ENCODE measurements around the gene CCBE1. TPM values are rescaled to one million over a fixed set of nuclear protein-coding genes. Genes with fewer than 3 reads are reported as not detected.

CCBE1 gene
- total and polyA plus RNA-seq, 9 of the 15 experiments (the other 6 are each of a cell fraction or from before 2014, with no cell fraction given) = 0.20 TPM; not detected in 8

DNA sequence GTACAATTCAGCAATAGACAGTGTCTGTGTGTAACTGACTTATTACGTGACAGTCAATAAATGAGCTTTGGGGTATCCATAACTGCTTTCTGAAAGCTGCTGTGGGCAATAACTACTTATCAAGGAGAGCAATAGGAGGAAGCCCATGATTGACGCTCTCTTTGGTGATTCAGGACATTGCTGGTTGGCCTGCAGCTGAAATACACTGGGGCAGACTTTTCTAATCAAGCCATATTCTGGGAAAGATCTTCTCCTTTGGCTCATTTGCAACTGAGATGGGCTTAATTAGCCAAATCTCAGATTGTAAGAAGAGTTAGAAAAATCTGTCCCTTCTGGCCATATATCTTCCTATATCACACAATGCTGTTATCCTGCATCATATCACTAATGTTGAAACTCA, 24.0 kb upstream of the CCBE1 start:
- BruUV-seq (replicated peaks) = no TSS peak
- 0% methylated on average over 1 of the region's 2 CpGs for WGBS (ENCODE audit: insufficient coverage, low coverage, missing lambda C conversion rate)
- H3K36me3 ChIP-seq (ENCODE audit: control insufficient read depth, insufficient read depth, low read length) = no peaks in the 10 kb centered on the region
- ATAC-seq = no peak
- H3K27me3 ChIP-seq (ENCODE audit: control insufficient read depth in 2 of 2, insufficient read depth in 2 of 2, low read length in 2 of 2) = no peaks in the 10 kb centered on the region
- no peaks in the 10 kb centered on the region for H3K79me2 ChIP-seq (ENCODE audit: control insufficient read depth, insufficient read depth, low read length)
- H4K20me1 ChIP-seq (replicated peaks; ENCODE audit: control insufficient read depth, insufficient read depth, low read length) = no peaks in the 10 kb centered on the region
- no peak overlapping the region for H3K9ac ChIP-seq (ENCODE audit: insufficient read depth in 1 of 2, low read depth in 2 of 2, low read length in 2 of 2)
- ChIA-PET POLR2A (no interaction called here), CTCF (ENCODE audit: low intra/inter-chr PET ratio) (no interaction called here)
- no peak overlapping the region for H2AFZ ChIP-seq (ENCODE audit: low read depth, low read length)
- H3K4me1 ChIP-seq (replicated peaks in 1 of 2; ENCODE audit: control insufficient read depth in 2 of 2, insufficient read depth in 2 of 2, low read length in 2 of 2) = no peaks in the 10 kb centered on the region
- H3K4me3 ChIP-seq = no peak overlapping the region
- no peak overlapping the region for H3K27ac ChIP-seq (ENCODE audit: extremely low read depth, low read depth, low read length)
- intact Hi-C loops (cut with micrococcal nuclease) (no loop called here), in situ Hi-C loops (cut with MboI) (no loop called here)
- no peaks in the 10 kb centered on the region for H3K9me1 ChIP-seq (ENCODE audit: control insufficient read depth, insufficient read depth, low read length)
- no peaks in the 10 kb centered on the region for H3K9me3 ChIP-seq (replicated peaks; ENCODE audit: control insufficient read depth, insufficient read depth, low read depth, low read length)
- TF ChIP-seq, protein P1, sequence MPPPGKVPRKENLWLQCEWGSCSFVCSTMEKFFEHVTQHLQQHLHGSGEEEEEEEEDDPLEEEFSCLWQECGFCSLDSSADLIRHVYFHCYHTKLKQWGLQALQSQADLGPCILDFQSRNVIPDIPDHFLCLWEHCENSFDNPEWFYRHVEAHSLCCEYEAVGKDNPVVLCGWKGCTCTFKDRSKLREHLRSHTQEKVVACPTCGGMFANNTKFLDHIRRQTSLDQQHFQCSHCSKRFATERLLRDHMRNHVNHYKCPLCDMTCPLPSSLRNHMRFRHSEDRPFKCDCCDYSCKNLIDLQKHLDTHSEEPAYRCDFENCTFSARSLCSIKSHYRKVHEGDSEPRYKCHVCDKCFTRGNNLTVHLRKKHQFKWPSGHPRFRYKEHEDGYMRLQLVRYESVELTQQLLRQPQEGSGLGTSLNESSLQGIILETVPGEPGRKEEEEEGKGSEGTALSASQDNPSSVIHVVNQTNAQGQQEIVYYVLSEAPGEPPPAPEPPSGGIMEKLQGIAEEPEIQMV (tag; conservative IDR thresholded peaks at IDR 0.05; ENCODE audit: low read depth) = no peak
- DNase-seq (ENCODE audit: extremely low read depth in 1 of 4, low spot score in 3 of 4) = no peak
- no peak for FAIRE-seq
- H3K4me2 ChIP-seq (ENCODE audit: insufficient read depth, low read length) = no peak overlapping the region

DNA sequence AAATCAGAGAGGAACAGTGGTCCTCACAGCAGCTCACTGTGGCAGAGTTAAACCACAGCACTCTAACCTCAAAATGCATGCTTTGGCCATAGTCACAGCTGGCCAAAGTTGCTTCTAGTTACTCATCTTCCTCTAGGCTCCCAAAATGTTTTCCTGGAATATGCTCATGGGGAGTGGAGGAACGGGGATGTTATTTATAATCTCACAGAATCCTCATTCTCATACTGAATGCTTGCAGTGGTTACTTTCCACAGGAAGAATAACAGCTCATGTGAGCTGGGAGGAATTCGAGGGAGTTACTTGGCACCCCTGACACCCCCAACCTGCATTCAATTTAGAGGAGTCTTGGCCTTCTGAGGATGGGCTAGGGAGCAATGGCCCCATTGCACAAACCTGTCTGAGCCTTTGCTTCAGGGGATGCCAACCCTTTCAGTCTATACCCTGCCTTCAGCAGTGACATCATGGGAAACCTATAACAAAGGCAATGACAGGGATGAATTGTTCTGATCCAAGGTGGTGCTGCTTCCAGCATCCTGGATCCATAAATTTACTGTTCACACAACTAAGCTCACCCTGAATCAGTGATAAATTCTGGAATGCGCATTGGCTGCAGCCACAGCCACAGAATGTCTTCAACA, 22.4 kb upstream of the CCBE1 start:
- ATAC-seq (no peak), FAIRE-seq (no peak), DNase-seq (ENCODE audit: extremely low read depth in 1 of 4, low spot score in 3 of 4) (no peak)
- no peaks in the 10 kb centered on the region for H3K9me3 ChIP-seq (replicated peaks; ENCODE audit: control insufficient read depth, insufficient read depth, low read depth, low read length)
- CTCF ChIA-PET (ENCODE audit: low intra/inter-chr PET ratio) = no interaction called here
- H3K4me2 ChIP-seq (ENCODE audit: insufficient read depth, low read length) = no peak overlapping the region
- intact Hi-C loops (cut with micrococcal nuclease) = no loop called here
- H4K20me1 ChIP-seq (replicated peaks; ENCODE audit: control insufficient read depth, insufficient read depth, low read length) = no peaks in the 10 kb centered on the region
- no TSS peak for BruUV-seq (replicated peaks)
- peaks cover 0 to 6% of the 10 kb centered on the region in 2 experiments; a peak in 2 of 5 replicates for H3K27me3 ChIP-seq (ENCODE audit: control insufficient read depth in 2 of 2, insufficient read depth in 2 of 2, low read length in 2 of 2)
- POLR2A ChIA-PET = no interaction called here
- 0% methylated on average over 3 of the region's 3 CpGs for whole genome bisulfite sequencing (ENCODE audit: insufficient coverage, low coverage, missing lambda C conversion rate)
- no peaks in the 10 kb centered on the region for H3K9me1 ChIP-seq (ENCODE audit: control insufficient read depth, insufficient read depth, low read length)
- H3K4me1 ChIP-seq (replicated peaks in 1 of 2; ENCODE audit: control insufficient read depth in 2 of 2, insufficient read depth in 2 of 2, low read length in 2 of 2) = no peaks in the 10 kb centered on the region
- no peaks in the 10 kb centered on the region for H3K36me3 ChIP-seq (ENCODE audit: control insufficient read depth, insufficient read depth, low read length)
- no peak overlapping the region for H3K4me3 ChIP-seq
- H3K79me2 ChIP-seq (ENCODE audit: control insufficient read depth, insufficient read depth, low read length) = no peaks in the 10 kb centered on the region
- H3K27ac ChIP-seq (ENCODE audit: extremely low read depth, low read depth, low read length) = no peak overlapping the region
- no peak overlapping the region for H3K9ac ChIP-seq (ENCODE audit: insufficient read depth in 1 of 2, low read depth in 2 of 2, low read length in 2 of 2)
- in situ Hi-C loops (cut with MboI) = no loop called here
- no peak overlapping the region for H2AFZ ChIP-seq (ENCODE audit: low read depth, low read length)
- TF ChIP-seq, protein P2, sequence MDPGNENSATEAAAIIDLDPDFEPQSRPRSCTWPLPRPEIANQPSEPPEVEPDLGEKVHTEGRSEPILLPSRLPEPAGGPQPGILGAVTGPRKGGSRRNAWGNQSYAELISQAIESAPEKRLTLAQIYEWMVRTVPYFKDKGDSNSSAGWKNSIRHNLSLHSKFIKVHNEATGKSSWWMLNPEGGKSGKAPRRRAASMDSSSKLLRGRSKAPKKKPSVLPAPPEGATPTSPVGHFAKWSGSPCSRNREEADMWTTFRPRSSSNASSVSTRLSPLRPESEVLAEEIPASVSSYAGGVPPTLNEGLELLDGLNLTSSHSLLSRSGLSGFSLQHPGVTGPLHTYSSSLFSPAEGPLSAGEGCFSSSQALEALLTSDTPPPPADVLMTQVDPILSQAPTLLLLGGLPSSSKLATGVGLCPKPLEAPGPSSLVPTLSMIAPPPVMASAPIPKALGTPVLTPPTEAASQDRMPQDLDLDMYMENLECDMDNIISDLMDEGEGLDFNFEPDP (CRISPR knock-in tag; IDR thresholded peaks at IDR 0.05) = no peak
- TF ChIP-seq ZNF668 (CRISPR knock-in tag; IDR thresholded peaks at IDR 0.05) (no peak), ZBTB1 (CRISPR knock-in tag; IDR thresholded peaks at IDR 0.05; ENCODE audit: borderline replicate concordance, low read depth) (no peak), ZEB2 (IDR thresholded peaks at IDR 0.05) (no peak), NRF1 (conservative IDR thresholded peaks at IDR 0.05 in 1 of 2, IDR thresholded peaks at IDR 0.05 in 1 of 2) (no peak), NFXL1 (CRISPR knock-in tag; IDR thresholded peaks at IDR 0.05) (no peak)
- TF ChIP-seq, protein P3, sequence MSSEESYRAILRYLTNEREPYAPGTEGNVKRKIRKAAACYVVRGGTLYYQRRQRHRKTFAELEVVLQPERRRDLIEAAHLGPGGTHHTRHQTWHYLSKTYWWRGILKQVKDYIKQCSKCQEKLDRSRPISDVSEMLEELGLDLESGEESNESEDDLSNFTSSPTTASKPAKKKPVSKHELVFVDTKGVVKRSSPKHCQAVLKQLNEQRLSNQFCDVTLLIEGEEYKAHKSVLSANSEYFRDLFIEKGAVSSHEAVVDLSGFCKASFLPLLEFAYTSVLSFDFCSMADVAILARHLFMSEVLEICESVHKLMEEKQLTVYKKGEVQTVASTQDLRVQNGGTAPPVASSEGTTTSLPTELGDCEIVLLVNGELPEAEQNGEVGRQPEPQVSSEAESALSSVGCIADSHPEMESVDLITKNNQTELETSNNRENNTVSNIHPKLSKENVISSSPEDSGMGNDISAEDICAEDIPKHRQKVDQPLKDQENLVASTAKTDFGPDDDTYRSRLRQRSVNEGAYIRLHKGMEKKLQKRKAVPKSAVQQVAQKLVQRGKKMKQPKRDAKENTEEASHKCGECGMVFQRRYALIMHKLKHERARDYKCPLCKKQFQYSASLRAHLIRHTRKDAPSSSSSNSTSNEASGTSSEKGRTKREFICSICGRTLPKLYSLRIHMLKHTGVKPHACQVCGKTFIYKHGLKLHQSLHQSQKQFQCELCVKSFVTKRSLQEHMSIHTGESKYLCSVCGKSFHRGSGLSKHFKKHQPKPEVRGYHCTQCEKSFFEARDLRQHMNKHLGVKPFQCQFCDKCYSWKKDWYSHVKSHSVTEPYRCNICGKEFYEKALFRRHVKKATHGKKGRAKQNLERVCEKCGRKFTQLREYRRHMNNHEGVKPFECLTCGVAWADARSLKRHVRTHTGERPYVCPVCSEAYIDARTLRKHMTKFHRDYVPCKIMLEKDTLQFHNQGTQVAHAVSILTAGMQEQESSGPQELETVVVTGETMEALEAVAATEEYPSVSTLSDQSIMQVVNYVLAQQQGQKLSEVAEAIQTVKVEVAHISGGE (CRISPR knock-in tag; IDR thresholded peaks at IDR 0.05) = no peak
